ENCODE measurements around the gene ATP1B1. TPM values are rescaled to one million over a fixed set of nuclear protein-coding genes. Genes with fewer than 3 reads are reported as not detected.

ATP1B1 gene
- total and polyA plus RNA-seq, 9 of the 15 experiments (the other 6 are each of a cell fraction or from before 2014, with no cell fraction given): 0.76 to 3.0 (median 1.7) TPM

DNA sequence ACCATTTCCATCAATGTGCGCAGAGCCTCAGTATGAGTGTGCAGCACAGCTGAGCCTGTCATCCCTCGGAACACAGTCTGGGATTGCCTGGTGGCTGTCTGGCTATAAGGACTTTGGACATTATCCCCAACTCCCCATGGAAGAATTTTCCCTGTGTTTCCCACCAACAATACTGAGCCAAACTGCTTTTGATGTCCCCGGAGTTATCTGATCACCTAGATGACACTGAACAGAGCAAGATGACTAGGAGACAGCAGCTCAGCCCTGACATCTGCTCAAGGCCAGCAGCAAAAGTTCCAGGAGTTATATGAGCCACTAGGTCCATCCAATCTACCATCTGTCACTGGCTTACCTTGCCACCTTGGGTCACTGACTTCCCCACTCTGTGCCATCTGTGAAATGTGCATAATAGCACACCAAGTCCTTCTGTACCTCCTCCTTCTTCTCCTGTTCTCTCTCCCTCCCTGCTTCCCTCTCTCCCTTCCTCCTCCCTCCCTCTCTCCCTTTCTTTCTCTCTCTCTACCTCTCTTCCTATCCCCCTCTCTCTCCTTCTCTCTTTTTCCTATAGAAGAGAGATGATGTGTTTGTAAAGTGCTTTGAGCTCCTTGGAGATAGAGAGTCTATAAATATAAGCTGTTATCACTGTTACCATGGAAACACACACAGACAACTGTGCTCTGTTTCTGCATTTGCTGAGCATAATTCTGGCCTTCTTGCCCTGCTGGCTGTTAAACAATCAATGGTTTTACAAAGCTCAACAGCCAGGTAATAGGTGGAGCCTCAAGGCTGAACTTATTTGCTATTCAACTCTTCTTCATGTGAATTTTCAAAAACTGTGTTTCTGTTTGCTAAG, 19.7 kb upstream of the ATP1B1 start (continued):
- no peak for TF ChIP-seq ZNF668 (CRISPR knock-in tag; IDR thresholded peaks at IDR 0.05)
- TF ChIP-seq, protein P1, sequence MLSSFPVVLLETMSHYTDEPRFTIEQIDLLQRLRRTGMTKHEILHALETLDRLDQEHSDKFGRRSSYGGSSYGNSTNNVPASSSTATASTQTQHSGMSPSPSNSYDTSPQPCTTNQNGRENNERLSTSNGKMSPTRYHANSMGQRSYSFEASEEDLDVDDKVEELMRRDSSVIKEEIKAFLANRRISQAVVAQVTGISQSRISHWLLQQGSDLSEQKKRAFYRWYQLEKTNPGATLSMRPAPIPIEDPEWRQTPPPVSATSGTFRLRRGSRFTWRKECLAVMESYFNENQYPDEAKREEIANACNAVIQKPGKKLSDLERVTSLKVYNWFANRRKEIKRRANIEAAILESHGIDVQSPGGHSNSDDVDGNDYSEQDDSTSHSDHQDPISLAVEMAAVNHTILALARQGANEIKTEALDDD (IDR thresholded peaks at IDR 0.05): no peak
- no peak for TF ChIP-seq ZNF75A (CRISPR knock-in tag; IDR thresholded peaks at IDR 0.05)
- no peak for TF ChIP-seq TAF7 (tag; IDR thresholded peaks at IDR 0.05)
- TF ChIP-seq FOXJ2 (tag; IDR thresholded peaks at IDR 0.05): peak; percentile 99
- TF ChIP-seq, protein P2, sequence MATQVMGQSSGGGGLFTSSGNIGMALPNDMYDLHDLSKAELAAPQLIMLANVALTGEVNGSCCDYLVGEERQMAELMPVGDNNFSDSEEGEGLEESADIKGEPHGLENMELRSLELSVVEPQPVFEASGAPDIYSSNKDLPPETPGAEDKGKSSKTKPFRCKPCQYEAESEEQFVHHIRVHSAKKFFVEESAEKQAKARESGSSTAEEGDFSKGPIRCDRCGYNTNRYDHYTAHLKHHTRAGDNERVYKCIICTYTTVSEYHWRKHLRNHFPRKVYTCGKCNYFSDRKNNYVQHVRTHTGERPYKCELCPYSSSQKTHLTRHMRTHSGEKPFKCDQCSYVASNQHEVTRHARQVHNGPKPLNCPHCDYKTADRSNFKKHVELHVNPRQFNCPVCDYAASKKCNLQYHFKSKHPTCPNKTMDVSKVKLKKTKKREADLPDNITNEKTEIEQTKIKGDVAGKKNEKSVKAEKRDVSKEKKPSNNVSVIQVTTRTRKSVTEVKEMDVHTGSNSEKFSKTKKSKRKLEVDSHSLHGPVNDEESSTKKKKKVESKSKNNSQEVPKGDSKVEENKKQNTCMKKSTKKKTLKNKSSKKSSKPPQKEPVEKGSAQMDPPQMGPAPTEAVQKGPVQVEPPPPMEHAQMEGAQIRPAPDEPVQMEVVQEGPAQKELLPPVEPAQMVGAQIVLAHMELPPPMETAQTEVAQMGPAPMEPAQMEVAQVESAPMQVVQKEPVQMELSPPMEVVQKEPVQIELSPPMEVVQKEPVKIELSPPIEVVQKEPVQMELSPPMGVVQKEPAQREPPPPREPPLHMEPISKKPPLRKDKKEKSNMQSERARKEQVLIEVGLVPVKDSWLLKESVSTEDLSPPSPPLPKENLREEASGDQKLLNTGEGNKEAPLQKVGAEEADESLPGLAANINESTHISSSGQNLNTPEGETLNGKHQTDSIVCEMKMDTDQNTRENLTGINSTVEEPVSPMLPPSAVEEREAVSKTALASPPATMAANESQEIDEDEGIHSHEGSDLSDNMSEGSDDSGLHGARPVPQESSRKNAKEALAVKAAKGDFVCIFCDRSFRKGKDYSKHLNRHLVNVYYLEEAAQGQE (IDR thresholded peaks at IDR 0.05; ENCODE audit: borderline replicate concordance): no peak
- TF ChIP-seq, protein P2 (CRISPR knock-in tag; IDR thresholded peaks at IDR 0.05; ENCODE audit: low read depth): no peak
- no peak for TF ChIP-seq FOSL1 (tag; conservative IDR thresholded peaks at IDR 0.05)
- TF ChIP-seq SPI1 (IDR thresholded peaks at IDR 0.05; ENCODE audit: borderline replicate concordance, low read depth, low read length): no peak
- TF ChIP-seq ZKSCAN3 (CRISPR knock-in tag; IDR thresholded peaks at IDR 0.05): no peak
- TF ChIP-seq SREBF1 (IDR thresholded peaks at IDR 0.05; ENCODE audit: borderline replicate concordance, low read depth, low read length): no peak
- no peak for TF ChIP-seq ZNF124 (CRISPR knock-in tag; IDR thresholded peaks at IDR 0.05)
- TF ChIP-seq OTX1 (CRISPR knock-in tag; IDR thresholded peaks at IDR 0.05): peak; percentile 49; the same call in 1 of the 2 replicates
- no peak for TF ChIP-seq RNF2 (IDR thresholded peaks at IDR 0.05)
- no peak for TF ChIP-seq SOX6 (IDR thresholded peaks at IDR 0.05)
- no peak for TF ChIP-seq NFXL1 (CRISPR knock-in tag; IDR thresholded peaks at IDR 0.05)
- TF ChIP-seq STAT5B (CRISPR knock-in tag; IDR thresholded peaks at IDR 0.05): no peak
- TF ChIP-seq MEF2D (tag; conservative IDR thresholded peaks at IDR 0.05; ENCODE audit: low read depth): 0 out of 2 replicates have a peak, but pooled peaks have one; percentile 26
- no peak for TF ChIP-seq POU5F1 (IDR thresholded peaks at IDR 0.05; ENCODE audit: borderline replicate concordance, low read depth, low read length, partially characterized antibody)
- no peak for TF ChIP-seq DNMT1 (IDR thresholded peaks at IDR 0.05)
